GM21825 (cell line): ENCODE results near the gene ADIPOR2.
"Not testable (repeated sequence)": the region's sequence is repeated elsewhere in the genome, so short reads cannot be mapped to it uniquely, and the experiment has no call there.

Source experiments
- ATAC-seq: cut with Tn5 transposase; IDR thresholded peaks from one replicate; pipeline ENCODE4 v1.9.1; 2021; ENCODE audit warnings: mild to moderate bottlenecking, moderate library complexity; ENCODE audit not compliant: unreplicated experiment

Gene ADIPOR2

GRCh38 chr12:1731019-1731687, 40.3 kb downstream of the ADIPOR2 start:
- ATAC-seq = no peak

GRCh38 chr12:1731688-1732078, 40.8 kb downstream of the ADIPOR2 start:
- ATAC-seq = not testable (repeated sequence)

- ATAC-seq = no peak
Observed at GRCh38 chr12:1732914-1733313, 42.0 kb downstream of the ADIPOR2 start.

- ATAC-seq = not testable (repeated sequence)
Observed at GRCh38 chr12:1733712-1734111, 42.8 kb downstream of the ADIPOR2 start.

GRCh38 chr12:1737652-1738286, 46.9 kb downstream of the ADIPOR2 start:
- no peak for ATAC-seq

- ATAC-seq = no peak
Observed at GRCh38 chr12:1738446-1738845, 47.6 kb downstream of the ADIPOR2 start.

- no peak for ATAC-seq
Observed at GRCh38 chr12:1739368-1739767, 48.5 kb downstream of the ADIPOR2 start.

- no peak for ATAC-seq
Observed at GRCh38 chr12:1740161-1740948, 49.5 kb downstream of the ADIPOR2 start.

- no peak for ATAC-seq
Observed at GRCh38 chr12:1741154-1741949, 50.5 kb downstream of the ADIPOR2 start.

- no peak for ATAC-seq
Observed at GRCh38 chr12:1744932-1745331, 54.1 kb downstream of the ADIPOR2 start.

GRCh38 chr12:1747609-1748008, 56.7 kb downstream of the ADIPOR2 start:
- ATAC-seq = no peak

GRCh38 chr12:1749019-1749418, 58.1 kb downstream of the ADIPOR2 start:
- no peak for ATAC-seq

GRCh38 chr12:1750300-1750699, 59.4 kb downstream of the ADIPOR2 start:
- no peak for ATAC-seq

GRCh38 chr12:1758376-1758775, 67.5 kb downstream of the ADIPOR2 start:
- no peak for ATAC-seq

- ATAC-seq = no peak
Observed at GRCh38 chr12:1758887-1759286, 68.0 kb downstream of the ADIPOR2 start.

GRCh38 chr12:1760566-1761382, 69.9 kb downstream of the ADIPOR2 start:
- ATAC-seq = no peak

- ATAC-seq = no peak
Observed at GRCh38 chr12:1761857-1762256, 71.0 kb downstream of the ADIPOR2 start.

- no peak for ATAC-seq
Observed at GRCh38 chr12:1763153-1763552, 72.3 kb downstream of the ADIPOR2 start.

- ATAC-seq = no peak
Observed at GRCh38 chr12:1766110-1766509, 75.2 kb downstream of the ADIPOR2 start.

GRCh38 chr12:1767407-1768090, 76.7 kb downstream of the ADIPOR2 start:
- no peak for ATAC-seq
